GM18519 (cell line): ENCODE measurements around the gene OSBPL3.

Source experiments
- ATAC-seq: cut with Tn5 transposase; IDR thresholded peaks from one replicate; pipeline ENCODE4 v1.9.1; 2021; ENCODE audit warnings: mild to moderate bottlenecking, moderate library complexity; ENCODE audit not compliant: unreplicated experiment, low FRiP score

The OSBPL3 gene

GRCh38 chr7:24956021-24956420 is 24.0 kb downstream of the OSBPL3 start:
- ATAC-seq: no peak

DNA sequence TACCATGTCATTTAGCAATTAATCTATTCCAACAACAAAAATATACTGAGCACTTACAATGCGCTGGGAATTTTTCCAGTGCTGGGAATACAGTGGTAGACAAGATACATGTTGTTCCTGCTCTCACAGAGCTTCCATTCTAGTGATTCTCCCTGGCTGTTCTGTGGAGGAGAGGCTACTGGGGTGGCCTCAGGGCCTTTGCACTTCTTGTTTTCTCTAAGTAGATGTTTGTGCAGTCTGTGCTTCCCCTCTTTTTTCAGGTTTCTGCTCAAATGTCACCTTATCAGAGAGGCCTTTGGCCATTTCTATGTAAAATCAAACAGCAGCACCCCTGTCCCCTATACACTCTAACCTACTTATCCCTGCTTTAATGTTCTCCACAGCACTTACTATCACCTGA is 24.7 kb downstream of the OSBPL3 start:
- ATAC-seq: no peak

DNA sequence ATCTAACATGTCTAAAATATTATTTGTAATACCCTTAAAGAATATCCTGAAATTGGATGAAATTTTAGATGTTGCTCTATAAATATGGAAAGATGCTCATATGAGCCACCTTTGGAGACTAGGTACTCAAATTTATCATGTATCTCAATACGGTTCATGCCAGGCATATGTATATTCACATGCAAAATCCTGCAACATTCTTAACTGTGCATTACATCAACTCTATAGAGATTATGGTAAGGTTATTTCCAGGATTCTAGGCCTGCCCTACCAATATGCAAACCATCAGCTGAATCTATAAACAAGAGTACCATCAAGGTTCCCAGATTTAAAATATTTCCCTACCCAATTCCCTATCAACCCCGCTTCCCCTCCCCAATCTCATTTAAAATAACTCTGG is 27.5 kb downstream of the OSBPL3 start:
- ATAC-seq: no peak

DNA sequence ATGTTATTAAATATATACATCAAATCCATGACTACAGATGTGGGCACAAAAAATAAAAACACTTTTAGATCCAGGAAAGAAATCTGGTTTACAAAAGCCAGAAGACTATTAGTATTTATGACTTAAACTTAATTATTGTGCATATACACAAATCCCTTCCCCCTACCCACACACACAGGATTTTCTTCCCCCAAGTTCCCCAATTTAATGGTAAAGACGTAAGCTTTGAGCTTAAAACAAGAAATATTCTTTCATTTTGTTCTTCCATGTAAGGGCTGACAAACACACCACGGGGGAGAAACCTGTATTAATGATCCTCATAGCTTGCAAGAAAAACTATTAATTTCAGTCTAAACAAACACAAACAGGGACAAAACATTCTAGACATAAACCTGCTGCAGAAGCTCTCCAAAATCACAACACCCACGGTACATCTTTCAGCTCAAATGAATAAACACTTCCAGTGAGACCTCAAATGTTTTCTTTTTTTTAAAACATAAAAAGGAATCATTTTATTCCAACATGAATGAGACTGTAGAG is 28.5 kb downstream of the OSBPL3 start:
- no peak for ATAC-seq

GRCh38 chr7:24949884-24950283 is 30.1 kb downstream of the OSBPL3 start:
- ATAC-seq: no peak

GRCh38 chr7:24948739-24949138 is 31.2 kb downstream of the OSBPL3 start:
- no peak for ATAC-seq

- no peak for ATAC-seq
These were observed 33.5 kb downstream of the OSBPL3 start for GRCh38 chr7:24946467-24946866.

- no peak for ATAC-seq
These were observed 34.1 kb downstream of the OSBPL3 start for GRCh38 chr7:24945899-24946298.

DNA sequence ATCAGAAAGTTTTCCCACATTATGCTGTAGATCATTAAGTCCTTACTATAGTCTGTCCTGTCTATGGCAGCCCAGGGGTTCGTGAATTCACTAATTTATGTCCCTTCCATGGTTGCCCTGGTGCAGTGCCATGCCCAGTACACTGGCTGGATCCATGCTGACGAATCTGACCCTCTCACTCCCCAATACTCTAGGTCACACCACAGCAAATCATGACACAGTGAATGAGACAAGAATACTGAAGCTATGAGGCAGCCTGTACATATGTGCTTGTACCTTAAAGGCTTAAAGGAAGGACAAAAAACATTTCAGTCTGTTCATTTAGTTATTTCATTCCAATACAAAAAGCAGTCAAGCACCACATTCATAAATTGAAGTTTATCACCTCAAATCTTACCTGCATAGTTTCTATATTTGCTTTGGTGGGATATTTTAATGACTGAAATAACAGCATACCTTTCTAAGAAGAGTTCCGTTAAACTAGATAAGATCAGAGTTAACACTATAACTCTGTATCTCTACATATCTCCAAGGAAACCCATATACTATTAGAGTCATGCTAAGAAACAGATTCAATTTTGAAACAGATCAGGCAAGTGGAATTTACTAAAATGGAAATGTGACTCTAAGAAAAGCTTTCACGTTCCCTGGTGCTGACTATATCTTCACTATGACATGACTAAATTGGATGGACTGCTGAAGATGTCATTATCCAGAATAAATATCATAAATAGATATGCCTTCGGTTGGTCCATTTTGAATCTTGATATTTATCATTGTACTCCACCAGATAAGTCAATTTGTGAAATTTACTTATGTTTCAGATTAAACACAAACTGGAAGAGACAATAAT is 36.7 kb downstream of the OSBPL3 start:
- ATAC-seq: no peak

DNA sequence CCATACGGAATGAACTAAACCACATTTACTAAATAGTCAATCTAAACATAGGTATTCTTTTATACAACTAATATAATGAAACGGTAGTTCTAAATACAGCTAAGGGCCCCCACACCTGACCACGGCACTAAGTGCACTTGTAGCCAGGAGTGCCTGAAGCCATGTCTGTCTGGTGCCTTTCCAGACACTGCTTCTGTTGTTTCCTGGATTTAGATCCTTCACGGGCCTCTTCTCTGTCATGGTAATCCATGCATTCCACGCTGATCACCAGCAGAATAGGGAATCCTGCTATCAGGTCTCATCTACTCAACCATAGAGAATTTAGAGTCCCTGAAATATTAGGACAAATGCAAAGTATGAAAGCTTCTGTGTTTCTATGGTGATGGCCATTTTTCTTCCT is 37.8 kb downstream of the OSBPL3 start:
- no peak for ATAC-seq

- no peak for ATAC-seq
These were observed 40.6 kb downstream of the OSBPL3 start for GRCh38 chr7:24939416-24939815.

DNA sequence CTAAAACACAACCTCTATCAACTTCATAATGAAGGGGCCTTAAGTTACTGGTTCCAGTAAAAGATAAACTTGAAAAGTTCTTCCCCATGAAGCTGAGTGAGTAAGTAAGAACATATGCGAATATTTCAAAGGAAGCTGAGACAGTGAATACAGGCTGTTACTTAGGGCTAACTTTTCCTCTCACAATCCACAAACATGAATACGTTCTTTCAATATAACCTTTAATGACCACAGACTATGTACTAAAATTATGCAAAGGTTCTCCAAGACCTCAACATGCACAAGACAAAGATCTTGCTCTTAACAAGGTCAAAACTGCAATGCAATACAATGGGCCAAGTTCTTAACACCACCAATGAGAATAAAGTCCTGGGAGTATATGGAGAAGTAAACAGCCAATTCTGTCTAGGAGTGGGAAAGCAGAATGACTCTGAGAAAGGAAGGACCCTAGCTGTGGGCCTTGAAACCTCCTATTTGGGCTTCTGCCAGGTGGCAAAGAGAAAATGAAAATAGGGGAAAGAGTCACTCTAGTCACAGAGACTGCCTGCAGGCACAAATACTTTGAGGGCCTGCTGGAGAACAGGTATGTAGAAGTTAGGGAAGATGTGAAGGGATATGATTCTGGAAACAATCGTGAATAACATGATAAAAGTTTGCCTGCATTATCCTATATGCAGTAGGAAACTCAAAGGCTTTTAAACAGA is 43.7 kb downstream of the OSBPL3 start:
- ATAC-seq: no peak

DNA sequence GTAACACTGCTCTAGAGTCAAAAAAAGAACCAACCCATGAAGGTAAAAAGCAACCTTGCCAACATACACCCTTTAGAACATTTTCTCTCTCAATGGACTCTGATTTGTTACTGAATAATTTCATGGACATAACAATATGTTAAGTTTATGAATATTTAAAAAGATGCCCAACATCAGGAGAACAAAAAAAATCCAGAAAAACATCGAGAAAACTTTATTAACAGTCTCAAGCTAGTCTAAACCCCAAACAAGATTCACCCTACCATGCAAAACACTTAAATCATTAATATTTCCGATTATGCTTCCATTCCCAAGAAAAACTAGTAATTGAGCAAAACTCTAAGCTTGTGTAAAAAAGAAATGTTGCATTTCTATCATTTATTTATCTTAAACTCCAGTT is 46.7 kb downstream of the OSBPL3 start:
- no peak for ATAC-seq

DNA sequence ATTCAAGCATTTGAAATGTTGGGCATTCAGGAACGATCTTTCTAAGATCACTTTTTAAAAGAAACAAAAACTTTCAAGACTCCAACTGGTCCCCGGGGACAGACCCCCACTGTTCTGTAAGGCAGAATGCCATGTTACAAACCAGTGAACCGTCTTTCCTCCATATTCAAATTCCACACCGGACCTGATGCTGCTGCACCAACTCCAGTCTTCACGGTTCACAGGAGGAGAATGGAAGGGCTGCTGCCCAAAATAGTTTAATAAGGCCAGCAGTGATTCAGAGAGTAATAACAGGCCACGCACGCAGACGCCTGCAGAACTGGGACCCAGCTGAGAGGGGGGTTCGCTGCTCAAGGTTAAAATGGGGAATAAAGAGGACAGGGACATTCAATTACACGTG is 47.2 kb downstream of the OSBPL3 start:
- no peak for ATAC-seq

GRCh38 chr7:24932389-24932788 is 47.6 kb downstream of the OSBPL3 start:
- ATAC-seq: no peak

GRCh38 chr7:24931844-24932243 is 48.1 kb downstream of the OSBPL3 start:
- ATAC-seq: no peak

GRCh38 chr7:24930856-24931255 is 49.1 kb downstream of the OSBPL3 start:
- ATAC-seq: no peak

DNA sequence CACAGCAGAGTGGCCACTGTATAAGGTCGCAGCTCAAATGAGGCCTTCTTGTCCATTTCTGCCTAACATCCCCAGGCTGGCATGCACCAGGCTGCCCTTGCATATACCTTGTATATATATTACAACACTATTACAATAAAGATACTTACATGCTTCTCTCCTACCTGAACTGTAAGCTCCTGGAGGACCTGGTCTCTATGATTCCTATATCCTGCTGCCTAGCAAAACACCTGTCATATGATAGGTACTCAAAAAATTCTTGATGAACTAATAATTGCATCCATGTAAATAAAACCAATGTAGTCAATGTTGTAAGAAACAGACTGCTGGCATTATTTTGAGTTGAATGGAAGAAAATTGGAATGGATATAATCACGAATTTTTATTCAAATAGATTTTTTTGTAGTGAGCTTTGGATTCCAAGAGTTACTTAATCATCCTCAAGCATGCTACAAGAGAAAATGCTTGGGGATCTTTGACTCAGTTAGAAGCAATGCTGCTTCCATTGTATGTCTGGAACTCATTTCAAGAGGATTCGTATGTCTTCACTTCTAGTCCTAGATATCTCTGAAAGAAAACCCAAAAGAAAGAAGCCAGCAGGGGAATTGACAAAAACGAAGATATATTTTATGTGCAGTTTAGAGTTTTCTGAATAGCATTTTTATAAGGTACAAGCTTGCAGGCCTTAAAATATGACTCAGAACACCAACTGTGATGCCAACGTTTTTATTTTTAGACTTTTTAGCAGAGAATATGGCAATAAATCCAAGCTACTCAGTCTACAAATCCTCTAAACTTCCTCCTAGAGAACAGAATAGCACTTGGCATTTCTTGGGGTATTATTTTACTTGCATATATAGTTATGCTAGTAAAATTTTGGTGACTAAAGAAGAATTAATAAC is 53.1 kb downstream of the OSBPL3 start:
- ATAC-seq: no peak

DNA sequence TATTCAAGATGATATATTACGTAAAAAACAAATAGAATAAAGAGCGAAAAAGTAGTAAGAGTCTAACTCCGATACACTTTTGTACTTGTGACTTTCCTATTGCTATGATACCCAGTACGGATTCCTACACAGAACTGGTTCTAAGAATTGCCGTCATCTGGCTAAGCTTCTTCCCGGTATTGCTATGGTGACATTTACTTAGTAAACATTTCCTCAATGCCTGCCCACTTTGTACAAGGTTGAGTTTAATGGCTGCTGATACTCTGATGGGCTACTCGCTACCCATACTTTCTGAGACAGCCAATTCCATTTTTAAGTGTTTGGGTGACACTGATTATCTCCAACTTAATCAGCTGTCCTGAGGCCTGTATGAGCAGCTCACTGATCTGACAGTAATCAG is 55.6 kb downstream of the OSBPL3 start:
- ATAC-seq: no peak

DNA sequence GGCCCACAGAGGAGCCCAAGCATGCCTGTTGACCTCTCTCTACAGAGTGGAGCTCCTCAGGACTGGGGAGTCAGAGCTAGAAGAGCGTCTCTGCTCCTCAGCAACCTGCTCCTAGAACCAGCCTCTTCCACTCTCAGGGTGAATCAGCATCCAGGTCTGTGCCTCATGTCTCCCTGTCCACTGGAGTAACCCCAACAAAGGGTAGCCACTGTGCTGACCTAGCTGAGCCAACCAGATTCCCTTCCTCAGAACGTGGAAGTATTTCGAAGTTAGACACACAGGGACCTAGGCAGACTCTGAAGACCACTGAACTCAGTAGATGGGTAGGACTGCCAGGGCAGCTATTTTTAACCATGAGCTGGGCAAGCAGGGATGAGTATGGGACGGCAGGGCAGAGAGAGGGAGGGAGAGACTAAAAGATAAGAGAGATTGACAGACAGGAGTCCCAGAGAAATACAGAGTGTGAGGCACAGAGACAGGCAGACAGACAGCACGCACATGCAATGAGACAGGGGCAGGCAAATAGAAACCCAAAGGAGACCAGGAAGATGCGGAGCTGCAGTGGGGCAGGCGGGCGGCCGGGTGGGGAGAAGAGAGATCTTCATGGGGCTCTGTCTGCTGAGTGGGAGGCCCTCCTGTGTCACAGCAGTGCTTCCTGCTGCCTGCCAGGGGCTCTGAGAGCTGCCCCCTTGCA is 56.7 kb downstream of the OSBPL3 start:
- no peak for ATAC-seq
